GM23248 (cell line): ENCODE data around the gene THBS3. TPM values are rescaled to one million over a fixed set of nuclear protein-coding genes. Genes with fewer than 3 reads are reported as not detected.
"Not testable (repeated sequence)": the region's sequence is repeated elsewhere in the genome, so short reads cannot be mapped to it uniquely, and the experiment has no call there.

ENCODE experiments used
- DNase-seq: peaks from one replicate; pipeline ENCODE4 v3.0.0-alpha.2; 2015
- H2AFZ ChIP-seq: fragments of 200-600 bp; sonication (generic); 2 replicates; pipeline ENCODE4 v1.6.1; 2016; ENCODE audit warnings: antibody characterized with exemption
- H3F3A ChIP-seq: fragments of 200-600 bp; sonication (generic); 2 replicates; pipeline ENCODE4 v1.6.1; 2016; ENCODE audit warnings: mild to moderate bottlenecking, antibody characterized with exemption, mixed run types; ENCODE audit not compliant: insufficient read depth
- H3K27ac ChIP-seq: fragments of 200-600 bp; sonication (generic); 2 replicates; pipeline ENCODE4 v1.5.1; 2016; ENCODE audit warnings: mild to moderate bottlenecking
- H3K27me3 ChIP-seq: fragments of 200-600 bp; sonication (generic); replicated peaks from 2 replicates; pipeline ENCODE4 v1.6.1; 2016; ENCODE audit warnings: mild to moderate bottlenecking; ENCODE audit not compliant: insufficient read depth
- H3K36me3 ChIP-seq: fragments of 200-600 bp; sonication (generic); 2 replicates; pipeline ENCODE4 v1.6.1; 2016; ENCODE audit warnings: low read depth, mild to moderate bottlenecking
- H3K4me1 ChIP-seq: fragments of 200-600 bp; sonication (generic); 2 replicates; pipeline ENCODE4 v1.6.1; 2016; ENCODE audit warnings: mild to moderate bottlenecking; ENCODE audit not compliant: insufficient read depth
- H3K4me2 ChIP-seq: fragments of 200-600 bp; sonication (generic); one replicate; pipeline ENCODE4 v1.6.1; 2016; ENCODE audit warnings: mild to moderate bottlenecking; ENCODE audit not compliant: unreplicated experiment
- H3K4me3 ChIP-seq: fragments of 200-600 bp; sonication (generic); 2 replicates; pipeline ENCODE4 v1.5.1; 2016; ENCODE audit warnings: mild to moderate bottlenecking
- H3K79me2 ChIP-seq: fragments of 200-600 bp; sonication (generic); 2 replicates; pipeline ENCODE4 v1.6.1; 2016; ENCODE audit warnings: mild to moderate bottlenecking; ENCODE audit not compliant: insufficient read depth
- H3K9ac ChIP-seq: fragments of 200-600 bp; sonication (generic); 2 replicates; pipeline ENCODE4 v1.6.1; 2016; ENCODE audit warnings: mild to moderate bottlenecking
- H3K9me2 ChIP-seq: fragments of 200-600 bp; sonication (generic); 2 replicates; pipeline ENCODE4 v1.6.1; 2016; ENCODE audit warnings: mixed run types, mild to moderate bottlenecking, moderate library complexity; ENCODE audit not compliant: insufficient read depth
- H3K9me3 ChIP-seq: fragments of 200-600 bp; sonication (generic); one replicate; pipeline ENCODE4 v1.6.1; 2017; ENCODE audit warnings: low read depth
- H4K20me1 ChIP-seq: fragments of 200-600 bp; sonication (generic); 2 replicates; pipeline ENCODE4 v1.6.0; 2016; ENCODE audit not compliant: insufficient read depth
- EZH2 ChIP-seq: fragments of 200-600 bp; sonication (generic); IDR thresholded peaks from 2 replicates; pipeline ENCODE4 v1.6.1; 2018; ENCODE audit warnings: antibody characterized with exemption, mild to moderate bottlenecking; ENCODE audit not compliant: insufficient read depth, poor library complexity, severe bottlenecking
- EZH2phosphoT487 ChIP-seq: fragments of 200-600 bp; sonication (generic); IDR thresholded peaks from 2 replicates; pipeline ENCODE4 v1.6.1; 2018; ENCODE audit warnings: antibody characterized with exemption, moderate library complexity, mild to moderate bottlenecking, low read depth; ENCODE audit not compliant: insufficient read depth
- WGBS, 2 experiments: methylation state at CpG; one replicate each; pipeline ENCODE4 v1.1.6; 2015 to 2017; ENCODE audit warnings: low lambda C conversion rate in 2 of 2, low coverage in 1 of 2; ENCODE audit errors: missing lambda C conversion rate in 2 of 2; 5-methylcytosine and 5-hydroxymethylcytosine counted together
- in situ Hi-C: fragments of 300-500 bp; cut with MboI; formaldehyde crosslinking; loops from 2 replicates; pipeline ENCODE4 v1.15.0; 2020
- polyA plus RNA-seq: library from polyadenylated mRNA; unstranded; fragments of >200 nt; fragmentation: Nextera tagmentation; extraction: Ambion mirVana; gene quantifications from 2 replicates; pipeline ENCODE4 v1.2.1, GENCODE V29; 2016
- total RNA-seq: library from RNA; depleted of rRNA; stranded (reverse); fragments of >200 nt; shearing (Covaris generic); gene quantifications from 2 replicates; pipeline ENCODE4 v1.2.3, GENCODE V29; 2014

The THBS3 gene
- total and polyA plus RNA-seq, 2 experiments from 2014 or later, result 16.6 to 20.6 TPM

DNA sequence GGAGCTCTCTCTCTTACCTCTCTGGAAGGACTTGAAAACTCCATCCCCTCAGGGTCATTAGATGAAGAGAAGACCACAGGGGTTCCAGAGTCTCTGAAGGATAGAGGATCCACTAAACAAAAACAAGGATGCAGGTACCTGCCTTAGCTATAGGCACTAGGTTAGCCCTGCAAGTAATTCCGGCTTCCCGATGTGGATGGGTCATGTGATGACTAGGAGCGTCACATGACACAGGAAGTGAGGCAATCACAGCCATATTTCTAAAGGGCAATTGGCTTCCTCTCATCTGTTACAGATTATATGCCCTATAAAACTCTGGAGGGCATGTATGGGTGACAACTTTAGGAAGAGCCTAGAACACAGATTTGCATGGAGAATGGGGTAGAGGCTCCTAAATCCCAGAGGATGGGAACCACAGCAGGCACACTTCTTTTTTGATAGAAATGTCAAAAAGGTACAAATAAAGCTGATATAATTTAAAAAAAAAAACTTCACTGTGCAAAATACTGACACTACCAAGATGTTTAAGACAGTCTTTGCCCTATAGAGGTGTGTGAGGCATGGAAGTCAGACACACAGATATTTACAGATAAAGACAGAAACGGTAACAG lies 33.5 kb upstream of the THBS3 start:
- H3K9ac ChIP-seq, result peak overlapping the region; percentile 78
- no peak for TF ChIP-seq EZH2phosphoT487
- TF ChIP-seq EZH2, result no peak
- in situ Hi-C loops, result no loop called here

DNA sequence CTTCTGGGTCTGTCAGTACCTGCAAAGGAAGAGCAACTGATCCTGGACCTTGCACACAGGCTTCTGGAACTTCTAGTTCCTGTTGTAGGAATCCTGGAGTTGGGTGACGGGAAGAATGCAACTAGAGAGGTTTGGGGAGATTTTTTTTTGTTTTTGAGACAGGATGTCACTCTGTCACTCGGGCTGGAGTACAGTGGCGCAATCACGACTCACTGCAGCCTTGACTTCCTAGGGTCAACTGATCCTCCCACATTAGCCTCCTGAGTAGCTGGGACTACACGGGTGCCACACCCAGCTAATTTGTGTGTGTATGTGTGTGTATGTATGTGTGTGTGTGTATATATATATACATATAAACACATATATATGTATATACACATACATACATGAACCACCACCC lies 28.8 kb upstream of the THBS3 start:
- WGBS, 2 experiments, result 67 to 70% methylated on average over 5 of the region's 5 CpGs
- in situ Hi-C loops, result no loop called here
- Histone ChIP-seq H3F3A (no peaks in the 10 kb centered on the region), H4K20me1 (no peaks in the 10 kb centered on the region), H3K4me1 (peaks cover 16% of the 10 kb centered on the region), H3K4me2 (no peak overlapping the region), H2AFZ (no peak overlapping the region), H3K9me3 (no peaks in the 10 kb centered on the region), H3K9me2 (no peaks in the 10 kb centered on the region), H3K36me3 (no peaks in the 10 kb centered on the region), H3K79me2 (no peaks in the 10 kb centered on the region; the same call in 1 of the 2 replicates), H3K4me3 (no peak overlapping the region), H3K9ac (no peak overlapping the region), H3K27me3 (no peaks in the 10 kb centered on the region), H3K27ac (no peak overlapping the region)
- peak; percentile 17 for DNase-seq
- TF ChIP-seq EZH2phosphoT487, result no peak
- no peak for TF ChIP-seq EZH2

More for the DNA sequence above, 33.5 kb upstream of the THBS3 start:
- Histone ChIP-seq H3K79me2 (peaks cover 18% of the 10 kb centered on the region), H3K36me3 (no peaks in the 10 kb centered on the region), H3F3A (peaks cover 29% of the 10 kb centered on the region), H4K20me1 (no peaks in the 10 kb centered on the region), H3K9me3 (no peaks in the 10 kb centered on the region), H3K27me3 (no peaks in the 10 kb centered on the region), H2AFZ (peak overlapping the region; percentile 81), H3K27ac (peak overlapping the region; percentile 26), H3K4me2 (peak overlapping the region; percentile 87), H3K9me2 (no peaks in the 10 kb centered on the region), H3K4me3 (peak overlapping the region; percentile 76), H3K4me1 (peaks cover 20% of the 10 kb centered on the region)
- peak; percentile 92 for DNase-seq
- WGBS, 2 experiments, result 13 to 16% methylated on average over 4 of the region's 4 CpGs

DNA sequence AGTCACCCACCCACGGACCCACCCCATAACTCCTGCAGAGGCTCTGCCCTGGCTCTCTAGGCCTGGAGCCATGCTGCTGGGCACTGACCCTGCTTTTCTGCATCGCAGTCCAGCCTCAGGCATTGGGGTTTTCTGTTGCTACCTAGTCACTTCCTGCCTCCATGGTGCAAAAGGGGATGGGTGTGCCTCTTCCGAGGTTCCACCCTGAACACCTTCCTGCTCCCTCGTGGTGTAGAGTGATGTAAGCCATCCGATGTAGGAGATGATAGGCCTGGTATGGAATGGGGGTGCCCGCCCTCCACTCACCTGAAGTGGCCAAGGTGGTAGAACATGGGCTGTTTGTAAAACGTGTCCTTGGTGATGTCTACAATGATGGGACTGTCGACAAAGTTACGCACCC lies 27.7 kb upstream of the THBS3 start:
- H2AFZ ChIP-seq, result not testable (repeated sequence)
- peaks cover 14% of the 10 kb centered on the region for H3K4me1 ChIP-seq

DNA sequence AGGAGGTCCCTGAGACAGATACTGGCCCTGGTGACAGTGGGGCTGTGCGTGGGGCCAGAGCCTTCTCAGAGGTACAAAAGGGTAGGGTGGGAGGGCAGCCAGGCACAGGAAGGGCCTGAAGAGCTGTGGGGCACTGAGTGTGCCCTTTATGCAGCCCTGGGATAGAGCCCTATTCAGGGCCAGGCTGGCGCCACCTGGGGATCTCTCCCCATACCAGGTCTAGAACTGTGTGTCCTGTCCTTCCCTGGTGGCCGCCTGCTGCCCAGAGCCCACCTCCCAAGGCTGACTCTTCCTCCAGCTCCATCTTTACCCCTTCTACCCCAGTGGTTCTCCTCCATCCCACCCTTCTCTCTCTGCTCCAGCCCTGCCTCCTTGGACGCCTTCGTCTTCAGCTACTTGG lies 25.8 kb upstream of the THBS3 start:
- H3K9ac ChIP-seq, in situ Hi-C loops, H3K79me2 ChIP-seq, H3K9me2 ChIP-seq, H2AFZ ChIP-seq, H4K20me1 ChIP-seq, H3F3A ChIP-seq, H3K36me3 ChIP-seq, H3K4me3 ChIP-seq, H3K9me3 ChIP-seq, DNase-seq, H3K27ac ChIP-seq, H3K4me2 ChIP-seq, H3K27me3 ChIP-seq: not testable (repeated sequence)
- 97% methylated on average over 2 of the region's 5 CpGs; no CpG with 5 or more reads in 1 of the 2 experiments for WGBS, 2 experiments
- H3K4me1 ChIP-seq, result peaks cover 14% of the 10 kb centered on the region

More for the DNA sequence above, 27.7 kb upstream of the THBS3 start:
- H3K36me3 ChIP-seq, H3K4me3 ChIP-seq, H3K79me2 ChIP-seq, H3K27ac ChIP-seq, H3K4me2 ChIP-seq, in situ Hi-C loops, H3F3A ChIP-seq, H3K9me3 ChIP-seq, H3K9me2 ChIP-seq, H3K27me3 ChIP-seq, H4K20me1 ChIP-seq, DNase-seq, H3K9ac ChIP-seq: not testable (repeated sequence)
- WGBS, 2 experiments, result 87 to 94% methylated on average over 7 of the region's 9 CpGs

DNA sequence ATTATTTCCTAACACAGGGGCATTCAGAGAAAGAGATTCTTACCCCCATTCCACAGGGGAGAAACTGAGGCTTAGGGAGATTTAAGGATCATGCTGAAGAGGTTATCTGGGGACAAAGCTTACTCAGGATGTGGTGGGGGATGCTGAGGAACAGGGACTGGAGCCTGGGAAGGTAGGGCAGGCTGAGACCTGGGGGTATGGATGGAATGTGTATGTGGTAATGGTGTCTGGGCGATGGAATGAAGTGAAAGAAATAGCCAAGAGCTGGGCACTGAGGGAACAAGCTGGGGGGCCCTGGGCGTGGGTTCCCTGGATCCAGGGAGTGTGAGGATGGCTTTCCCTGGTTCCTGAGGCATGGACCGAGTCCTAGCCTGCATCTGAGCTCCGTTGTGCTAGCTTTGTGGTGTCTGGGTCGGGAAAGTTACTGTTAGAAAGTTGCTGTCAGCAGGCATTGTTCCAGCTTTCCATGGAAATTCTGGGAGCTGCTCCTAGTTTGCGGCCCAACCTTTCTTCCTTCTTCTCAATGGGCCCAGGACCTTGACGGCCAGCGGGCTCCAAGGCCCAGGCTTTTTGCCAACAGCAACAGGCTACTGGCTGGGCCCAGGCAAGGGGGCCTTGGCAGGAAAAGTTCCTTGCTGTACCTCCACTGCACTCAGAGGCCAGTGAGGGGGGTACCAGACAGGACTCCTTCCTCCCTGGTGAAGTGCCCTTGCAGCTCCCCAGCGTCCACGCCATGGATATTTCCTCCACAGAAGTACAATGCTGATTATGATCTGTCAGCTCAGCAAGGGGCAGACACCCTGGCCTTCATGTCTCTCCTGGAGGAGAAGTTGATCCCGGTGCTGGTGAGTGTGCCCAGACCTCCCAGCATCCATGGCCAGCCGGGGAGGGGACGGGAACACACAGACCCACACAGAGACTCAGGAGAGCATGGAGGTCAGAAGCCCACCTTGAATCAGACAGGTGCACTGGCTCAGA lies 24.6 kb upstream of the THBS3 start:
- H3K4me3 ChIP-seq, in situ Hi-C loops, H3K36me3 ChIP-seq, H3K79me2 ChIP-seq, H3K9me2 ChIP-seq, H4K20me1 ChIP-seq, H3K27me3 ChIP-seq, H2AFZ ChIP-seq, H3F3A ChIP-seq, H3K4me2 ChIP-seq, H3K9me3 ChIP-seq: not testable (repeated sequence)
- H3K4me1 ChIP-seq, result peaks cover 20% of the 10 kb centered on the region
- 31 to 40% methylated on average over 11 to 13 of the region's 13 CpGs for WGBS, 2 experiments
- peak overlapping the region; percentile 47; the same call in 1 of the 2 replicates for H3K9ac ChIP-seq
- peak; percentile 59 for DNase-seq
- peak overlapping the region; percentile 64 for H3K27ac ChIP-seq

DNA sequence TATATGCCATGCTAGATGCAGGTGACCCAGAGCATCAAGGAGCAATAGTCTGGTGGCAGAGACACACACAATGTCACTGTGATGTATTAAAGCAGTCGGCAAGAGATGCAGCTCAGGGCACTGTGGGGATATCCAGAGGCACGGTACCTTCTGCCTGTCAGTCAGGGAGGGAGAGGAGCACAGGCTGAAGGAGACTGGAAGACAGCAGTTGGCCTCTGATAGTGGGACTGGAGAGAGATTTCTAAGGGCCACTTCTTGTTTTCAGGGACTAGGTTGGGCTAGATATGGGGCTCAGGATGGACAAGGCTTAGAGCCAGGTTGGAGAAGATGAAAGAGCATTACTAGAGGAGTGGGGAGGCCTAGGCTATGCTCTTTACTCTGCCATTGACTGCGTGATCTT lies 23.6 kb upstream of the THBS3 start:
- 35 to 37% methylated on average over 3 of the region's 3 CpGs for WGBS, 2 experiments

More for the DNA sequence above, 23.6 kb upstream of the THBS3 start:
- H3K36me3 ChIP-seq, H3K9me2 ChIP-seq, H3K79me2 ChIP-seq, DNase-seq, H3F3A ChIP-seq, in situ Hi-C loops, H3K9me3 ChIP-seq, H3K9ac ChIP-seq, H3K4me3 ChIP-seq, H3K4me2 ChIP-seq, H2AFZ ChIP-seq, H4K20me1 ChIP-seq, H3K27me3 ChIP-seq: not testable (repeated sequence)
- Histone ChIP-seq H3K4me1 (peaks cover 21% of the 10 kb centered on the region), H3K27ac (peak overlapping the region; percentile 64; the same call in 1 of the 2 replicates)
